ENCODE results near the gene SCGB3A1.

- TF ChIP-seq, protein P1, sequence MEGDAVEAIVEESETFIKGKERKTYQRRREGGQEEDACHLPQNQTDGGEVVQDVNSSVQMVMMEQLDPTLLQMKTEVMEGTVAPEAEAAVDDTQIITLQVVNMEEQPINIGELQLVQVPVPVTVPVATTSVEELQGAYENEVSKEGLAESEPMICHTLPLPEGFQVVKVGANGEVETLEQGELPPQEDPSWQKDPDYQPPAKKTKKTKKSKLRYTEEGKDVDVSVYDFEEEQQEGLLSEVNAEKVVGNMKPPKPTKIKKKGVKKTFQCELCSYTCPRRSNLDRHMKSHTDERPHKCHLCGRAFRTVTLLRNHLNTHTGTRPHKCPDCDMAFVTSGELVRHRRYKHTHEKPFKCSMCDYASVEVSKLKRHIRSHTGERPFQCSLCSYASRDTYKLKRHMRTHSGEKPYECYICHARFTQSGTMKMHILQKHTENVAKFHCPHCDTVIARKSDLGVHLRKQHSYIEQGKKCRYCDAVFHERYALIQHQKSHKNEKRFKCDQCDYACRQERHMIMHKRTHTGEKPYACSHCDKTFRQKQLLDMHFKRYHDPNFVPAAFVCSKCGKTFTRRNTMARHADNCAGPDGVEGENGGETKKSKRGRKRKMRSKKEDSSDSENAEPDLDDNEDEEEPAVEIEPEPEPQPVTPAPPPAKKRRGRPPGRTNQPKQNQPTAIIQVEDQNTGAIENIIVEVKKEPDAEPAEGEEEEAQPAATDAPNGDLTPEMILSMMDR (IDR thresholded peaks at IDR 0.05): no peak
- TF ChIP-seq POLR2A (IDR thresholded peaks at IDR 0.05): no peak
These were observed 27.3 kb downstream of the SCGB3A1 start for GRCh38 chr5:180563994-180564393.
